HEK293T (cell line): ENCODE data around the gene OR52R1.

Experiments used
- ARNT ChIP-seq: fragments of 450-650 bp; IDR thresholded peaks from 2 replicates; pipeline ENCODE4 v1.6.1; 2017; ENCODE audit warnings: mild to moderate bottlenecking
- BHLHE40 ChIP-seq: fragments of 450-650 bp; IDR thresholded peaks from 2 replicates; pipeline ENCODE4 v1.6.1; 2016; ENCODE audit warnings: mild to moderate bottlenecking, moderate library complexity, borderline replicate concordance
- CTBP1 ChIP-seq: fragments of 450-650 bp; IDR thresholded peaks from 2 replicates; pipeline ENCODE4 v1.6.1; 2016; ENCODE audit warnings: borderline replicate concordance
- ELF4 ChIP-seq: fragments of 450-650 bp; IDR thresholded peaks from 2 replicates; pipeline ENCODE4 v1.6.1; 2017; ENCODE audit warnings: antibody characterized with exemption
- FOXA1 ChIP-seq: fragments of 450-650 bp; IDR thresholded peaks from 2 replicates; pipeline ENCODE4 v1.6.1; 2016; ENCODE audit warnings: mild to moderate bottlenecking
- HDGF ChIP-seq: fragments of 450-650 bp; IDR thresholded peaks from 2 replicates; pipeline ENCODE4 v1.6.1; 2017; ENCODE audit warnings: antibody characterized with exemption, borderline replicate concordance
- L3MBTL2 ChIP-seq: fragments of 450-650 bp; conservative IDR thresholded peaks from 2 replicates; pipeline ENCODE4 v1.6.1; 2016; ENCODE audit warnings: mild to moderate bottlenecking
- LEF1 ChIP-seq: fragments of 450-650 bp; IDR thresholded peaks from 2 replicates; pipeline ENCODE4 v1.6.1; 2017; ENCODE audit warnings: mild to moderate bottlenecking, borderline replicate concordance
- SP1 ChIP-seq: fragments of 450-650 bp; IDR thresholded peaks from 2 replicates; pipeline ENCODE4 v1.6.1; 2017
- SUZ12 ChIP-seq: fragments of 450-650 bp; IDR thresholded peaks from 2 replicates; pipeline ENCODE4 v1.6.1; 2016; ENCODE audit warnings: mild to moderate bottlenecking
- TARDBP ChIP-seq: fragments of 450-650 bp; IDR thresholded peaks from 2 replicates; pipeline ENCODE4 v1.6.1; 2016
- ZNF384 ChIP-seq: fragments of 450-650 bp; IDR thresholded peaks from 2 replicates; pipeline ENCODE4 v1.6.1; 2016
- TF ChIP-seq, protein P1 (sequence below): fragments of 450-650 bp; IDR thresholded peaks from 2 replicates; pipeline ENCODE4 v1.6.1; 2016

DNA sequence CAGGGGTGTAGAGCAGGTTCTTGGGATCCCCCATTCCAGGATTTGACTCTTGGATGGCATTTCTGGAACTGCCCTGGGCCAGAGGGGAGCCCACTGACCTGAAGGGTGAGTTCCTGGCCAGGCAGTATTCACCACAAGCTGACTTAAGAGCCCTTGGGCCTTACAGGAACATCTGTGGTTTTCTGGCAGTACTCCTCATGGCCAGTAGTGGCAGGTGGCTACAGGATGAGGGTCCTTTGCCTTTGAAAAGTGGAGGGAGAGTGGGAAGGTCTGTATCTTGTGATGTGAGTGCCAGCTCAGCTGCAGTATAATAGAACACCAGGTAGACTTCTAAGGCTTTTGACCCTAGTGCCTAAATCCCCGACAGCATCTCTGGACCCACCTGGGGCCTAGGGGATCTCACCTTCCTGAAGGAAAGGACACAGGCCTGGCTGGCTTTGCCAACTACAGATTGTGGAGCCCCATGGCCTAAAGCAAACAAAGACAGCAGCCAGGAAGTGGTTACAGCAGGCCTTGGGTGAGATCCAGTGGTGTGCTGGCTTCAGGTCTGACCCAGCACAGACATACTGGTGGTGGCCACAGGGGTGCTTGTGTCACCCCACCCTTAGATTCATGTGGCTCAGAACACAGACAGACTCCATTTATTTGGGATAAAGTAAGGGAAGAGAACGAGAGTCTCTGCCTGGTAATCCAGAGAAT, 35.8 kb upstream of the OR52R1 start:
- no peak for TF ChIP-seq SP1
- no peak for TF ChIP-seq ZNF384
- TF ChIP-seq CTBP1 = no peak
- no peak for TF ChIP-seq ELF4
- TF ChIP-seq TARDBP = no peak
- TF ChIP-seq FOXA1 = no peak
- no peak for TF ChIP-seq L3MBTL2
- no peak for TF ChIP-seq HDGF
- no peak for TF ChIP-seq BHLHE40
- TF ChIP-seq SUZ12 = no peak
- TF ChIP-seq LEF1 = no peak
- TF ChIP-seq, protein P1, sequence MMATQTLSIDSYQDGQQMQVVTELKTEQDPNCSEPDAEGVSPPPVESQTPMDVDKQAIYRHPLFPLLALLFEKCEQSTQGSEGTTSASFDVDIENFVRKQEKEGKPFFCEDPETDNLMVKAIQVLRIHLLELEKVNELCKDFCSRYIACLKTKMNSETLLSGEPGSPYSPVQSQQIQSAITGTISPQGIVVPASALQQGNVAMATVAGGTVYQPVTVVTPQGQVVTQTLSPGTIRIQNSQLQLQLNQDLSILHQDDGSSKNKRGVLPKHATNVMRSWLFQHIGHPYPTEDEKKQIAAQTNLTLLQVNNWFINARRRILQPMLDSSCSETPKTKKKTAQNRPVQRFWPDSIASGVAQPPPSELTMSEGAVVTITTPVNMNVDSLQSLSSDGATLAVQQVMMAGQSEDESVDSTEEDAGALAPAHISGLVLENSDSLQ = no peak
- no peak for TF ChIP-seq ARNT
